Measurements from ENCODE around the gene MAN2B1. TPM values are rescaled to one million over a fixed set of nuclear protein-coding genes. Genes with fewer than 3 reads are reported as not detected.
"Not testable (repeated sequence)": the region's sequence is repeated elsewhere in the genome, so short reads cannot be mapped to it uniquely, and the experiment has no call there.

Gene MAN2B1
- total RNA-seq, 2 experiments from 2014 or later = 95.5 to 102 TPM

- ATAC-seq = peak; percentile 35
- Mint-ChIP-seq H3K36me3 (ENCODE audit: low read depth) (peaks cover 50% of the 10 kb centered on the region), H3K9me3 (ENCODE audit: insufficient read depth) (no peaks in the 10 kb centered on the region), H3K27me3 (ENCODE audit: low read depth) (no peaks in the 10 kb centered on the region), H3K4me3 (no peak overlapping the region), H3K4me1 (ENCODE audit: low read depth) (no peaks in the 10 kb centered on the region), H3K27ac (no peak overlapping the region)
- ChIA-PET POLR2A (no interaction called here), CTCF (interaction anchor here (1.3 to 1.4 kb wide), 2 partner anchors 15 to 17 kb away, joined by 3 read pairs; no protein-coding TSS in a partner anchor)
- no peak for DNase-seq
These were observed 9.5 kb downstream of the MAN2B1 start for GRCh38 chr19:12656899-12657571.

- ChIA-PET CTCF (no interaction called here), POLR2A (no interaction called here)
- no peaks in the 10 kb centered on the region for H3K9me3 Mint-ChIP-seq (ENCODE audit: insufficient read depth)
- H3K4me3 Mint-ChIP-seq = no peak overlapping the region
- peaks cover 52% of the 10 kb centered on the region for H3K36me3 Mint-ChIP-seq (ENCODE audit: low read depth)
- H3K4me1 Mint-ChIP-seq (ENCODE audit: low read depth) = no peaks in the 10 kb centered on the region
- no peak for DNase-seq
- no peak for ATAC-seq
- no peaks in the 10 kb centered on the region for H3K27me3 Mint-ChIP-seq (ENCODE audit: low read depth)
- H3K27ac Mint-ChIP-seq = no peak overlapping the region
These were observed 11.0 kb downstream of the MAN2B1 start for GRCh38 chr19:12655546-12655945.

GRCh38 chr19:12652219-12652618 is 14.3 kb downstream of the MAN2B1 start:
- Mint-ChIP-seq H3K9me3 (ENCODE audit: insufficient read depth) (no peaks in the 10 kb centered on the region), H3K36me3 (ENCODE audit: low read depth) (peaks cover 51% of the 10 kb centered on the region), H3K4me3 (no peak overlapping the region), H3K4me1 (ENCODE audit: low read depth) (peaks cover 5% of the 10 kb centered on the region), H3K27me3 (ENCODE audit: low read depth) (no peaks in the 10 kb centered on the region), H3K27ac (no peak overlapping the region)
- ATAC-seq (no peak), DNase-seq (no peak)
- ChIA-PET CTCF (no interaction called here), POLR2A (no interaction called here)

GRCh38 chr19:12649941-12650340 is 16.6 kb downstream of the MAN2B1 start:
- Mint-ChIP-seq H3K9me3 (ENCODE audit: insufficient read depth) (no peaks in the 10 kb centered on the region), H3K27me3 (ENCODE audit: low read depth) (no peaks in the 10 kb centered on the region), H3K27ac (no peak overlapping the region), H3K36me3 (ENCODE audit: low read depth) (peaks cover 39% of the 10 kb centered on the region), H3K4me3 (no peak overlapping the region), H3K4me1 (ENCODE audit: low read depth) (peaks cover 9% of the 10 kb centered on the region)
- CTCF ChIA-PET = no interaction called here
- DNase-seq (no peak), ATAC-seq (no peak)
- POLR2A ChIA-PET = no interaction called here

GRCh38 chr19:12648088-12648487 is 18.5 kb downstream of the MAN2B1 start:
- Mint-ChIP-seq H3K4me3 (no peak overlapping the region), H3K9me3 (ENCODE audit: insufficient read depth) (no peaks in the 10 kb centered on the region), H3K27me3 (ENCODE audit: low read depth) (no peaks in the 10 kb centered on the region), H3K36me3 (ENCODE audit: low read depth) (peaks cover 36% of the 10 kb centered on the region), H3K27ac (no peak overlapping the region), H3K4me1 (ENCODE audit: low read depth) (peaks cover 9% of the 10 kb centered on the region)
- POLR2A ChIA-PET = no interaction called here
- CTCF ChIA-PET = interaction anchor here (1.4 kb wide), 1 partner anchor 8 kb away, joined by 8 read pairs; no protein-coding TSS in a partner anchor
- no peak for ATAC-seq
- no peak for DNase-seq

GRCh38 chr19:12647490-12648071 is 19.0 kb downstream of the MAN2B1 start:
- H3K27me3 Mint-ChIP-seq (ENCODE audit: low read depth) = no peaks in the 10 kb centered on the region
- ChIA-PET POLR2A (no interaction called here), CTCF (no interaction called here)
- H3K27ac Mint-ChIP-seq = no peak overlapping the region
- H3K4me3 Mint-ChIP-seq = no peak overlapping the region
- peak; percentile 70 for ATAC-seq
- H3K9me3 Mint-ChIP-seq (ENCODE audit: insufficient read depth) = no peaks in the 10 kb centered on the region
- H3K4me1 Mint-ChIP-seq (ENCODE audit: low read depth) = peaks cover 9% of the 10 kb centered on the region
- DNase-seq = no peak
- peaks cover 36% of the 10 kb centered on the region for H3K36me3 Mint-ChIP-seq (ENCODE audit: low read depth)

- H3K36me3 Mint-ChIP-seq (ENCODE audit: low read depth) = peaks cover 34% of the 10 kb centered on the region
- H3K27me3 Mint-ChIP-seq (ENCODE audit: low read depth) = no peaks in the 10 kb centered on the region
- H3K4me1 Mint-ChIP-seq (ENCODE audit: low read depth) = peaks cover 9% of the 10 kb centered on the region
- DNase-seq = no peak
- peak overlapping the region; percentile 34 for H3K27ac Mint-ChIP-seq
- H3K4me3 Mint-ChIP-seq = no peak overlapping the region
- no peak for ATAC-seq
- ChIA-PET POLR2A (no interaction called here), CTCF (no interaction called here)
- H3K9me3 Mint-ChIP-seq (ENCODE audit: insufficient read depth) = no peaks in the 10 kb centered on the region
These were observed 19.5 kb downstream of the MAN2B1 start for GRCh38 chr19:12647047-12647446.

- Mint-ChIP-seq H3K4me1 (ENCODE audit: low read depth) (peaks cover 9% of the 10 kb centered on the region), H3K9me3 (ENCODE audit: insufficient read depth) (no peaks in the 10 kb centered on the region), H3K4me3 (no peak overlapping the region), H3K36me3 (ENCODE audit: low read depth) (peaks cover 29% of the 10 kb centered on the region), H3K27ac (peak overlapping the region; percentile 34), H3K27me3 (ENCODE audit: low read depth) (no peaks in the 10 kb centered on the region)
- ChIA-PET POLR2A (no interaction called here), CTCF (no interaction called here)
- DNase-seq = no peak
- ATAC-seq = no peak
These were observed 20.0 kb downstream of the MAN2B1 start for GRCh38 chr19:12646551-12646950.

- H3K27me3 Mint-ChIP-seq (ENCODE audit: low read depth) = not testable (repeated sequence)
- peaks cover 20% of the 10 kb centered on the region for H3K4me1 Mint-ChIP-seq (ENCODE audit: low read depth)
These were observed 22.8 kb downstream of the MAN2B1 start for GRCh38 chr19:12643716-12644115.

GRCh38 chr19:12642506-12642905 is 24.0 kb downstream of the MAN2B1 start:
- ChIA-PET POLR2A (no interaction called here), CTCF (no interaction called here)
- no peaks in the 10 kb centered on the region for H3K27me3 Mint-ChIP-seq (ENCODE audit: low read depth)
- peaks cover 17% of the 10 kb centered on the region for H3K4me1 Mint-ChIP-seq (ENCODE audit: low read depth)
- no peak overlapping the region for H3K27ac Mint-ChIP-seq
- peaks cover 25% of the 10 kb centered on the region for H3K36me3 Mint-ChIP-seq (ENCODE audit: low read depth)
- no peak overlapping the region for H3K4me3 Mint-ChIP-seq
- no peak for DNase-seq
- H3K9me3 Mint-ChIP-seq (ENCODE audit: insufficient read depth) = no peaks in the 10 kb centered on the region
- ATAC-seq = no peak

More at GRCh38 chr19:12643716-12644115, 22.8 kb downstream of the MAN2B1 start:
- ATAC-seq; H3K9me3 Mint-ChIP-seq (ENCODE audit: insufficient read depth); POLR2A ChIA-PET; DNase-seq; H3K27ac Mint-ChIP-seq; H3K4me3 Mint-ChIP-seq: not testable (repeated sequence)
- CTCF ChIA-PET = interaction anchor here (0.7 kb wide), 1 partner anchor 22 kb away, joined by 3 read pairs; no protein-coding TSS in a partner anchor
- H3K36me3 Mint-ChIP-seq (ENCODE audit: low read depth) = peaks cover 25% of the 10 kb centered on the region

- Mint-ChIP-seq H3K27ac (no peak overlapping the region), H3K27me3 (ENCODE audit: low read depth) (no peaks in the 10 kb centered on the region), H3K4me3 (no peak overlapping the region), H3K4me1 (ENCODE audit: low read depth) (peaks cover 14% of the 10 kb centered on the region), H3K36me3 (ENCODE audit: low read depth) (peaks cover 24% of the 10 kb centered on the region), H3K9me3 (ENCODE audit: insufficient read depth) (no peaks in the 10 kb centered on the region)
- POLR2A ChIA-PET = no interaction called here
- no peak for ATAC-seq
- CTCF ChIA-PET = no interaction called here
- no peak for DNase-seq
These were observed 25.1 kb downstream of the MAN2B1 start for GRCh38 chr19:12641456-12641855.

- peak; percentile 92 for DNase-seq
- H3K36me3 Mint-ChIP-seq (ENCODE audit: low read depth) = peaks cover 20% of the 10 kb centered on the region
- H3K4me1 Mint-ChIP-seq (ENCODE audit: low read depth) = peaks cover 19% of the 10 kb centered on the region
- H3K27ac Mint-ChIP-seq = peak overlapping the region; percentile 90
- ChIA-PET CTCF (interaction anchor here (0.6 to 2.1 kb wide), 14 partner anchors 9 to 97 kb away, joined by 3 to 10 read pairs (median 6); partner anchors contain the start of genes DHPS, GET3, MAN2B1 and WDR83), POLR2A (interaction anchor here (1.0 to 1.3 kb wide), 2 partner anchors 26 to 29 kb away, joined by 3 to 7 read pairs; partner anchors contain the start of genes MAN2B1, WDR83, ZNF490 and ZNF791)
- peak overlapping the region; percentile 65 for H3K4me3 Mint-ChIP-seq
- H3K27me3 Mint-ChIP-seq (ENCODE audit: low read depth) = no peaks in the 10 kb centered on the region
- H3K9me3 Mint-ChIP-seq (ENCODE audit: insufficient read depth) = no peaks in the 10 kb centered on the region
- peak; percentile 95 for ATAC-seq
These were observed 26.5 kb downstream of the MAN2B1 start for GRCh38 chr19:12639901-12640613.

Data from activated CD8-positive, alpha-beta T cell treated with anti-CD3 and anti-CD28 coated beads, Interleukin-2, amount 10 ng/mL, durations not matched to agents 7 days and 5 days (primary cell).